CD14-positive monocyte (primary cell): ENCODE data around the gene HBD. TPM values are rescaled to one million over a fixed set of nuclear protein-coding genes. Genes with fewer than 3 reads are reported as not detected.

ENCODE experiments used
- DNase-seq, 3 donors: peaks; one replicate each; pipeline ENCODE4 v3.0.0-alpha.2; 2011 to 2022
- H2AFZ ChIP-seq: 2 replicates; pipeline ENCODE4 v1.6.0; 2012; ENCODE audit warnings: mild to moderate bottlenecking, low read depth, low read length, inconsistent platforms; ENCODE audit not compliant: insufficient read depth, poor library complexity, severe bottlenecking
- H3K27ac ChIP-seq, 2 donors: 1 replicate in 1 of 2; 2 replicates in 1 of 2; pipeline ENCODE4 v1.5.1; 2012 to 2013; ENCODE audit warnings: low read length in 2 of 2, control low read depth in 1 of 2, inconsistent platforms in 1 of 2, low read depth in 1 of 2, mild to moderate bottlenecking in 1 of 2
- H3K27me3 ChIP-seq, 2 donors: one replicate each; pipeline versions ENCODE4 v1.6.0 to v1.6.1; 2011 to 2013; ENCODE audit warnings: low read length in 2 of 2; ENCODE audit not compliant: control insufficient read depth in 2 of 2, insufficient read depth in 2 of 2
- H3K36me3 ChIP-seq, 2 donors: replicated peaks in 1 of 2; 1 replicate in 1 of 2; 2 replicates in 1 of 2; pipeline versions ENCODE4 v1.5.1 to v1.6.1; 2012 to 2013; ENCODE audit warnings: low read length in 2 of 2, control low read depth in 1 of 2, inconsistent platforms in 1 of 2, mild to moderate bottlenecking in 1 of 2; ENCODE audit not compliant: insufficient read depth in 2 of 2, control insufficient read depth in 1 of 2
- H3K4me1 ChIP-seq, 2 donors: 1 replicate in 1 of 2; 2 replicates in 1 of 2; pipeline versions ENCODE4 v1.5.1 to v1.6.1; 2012 to 2013; ENCODE audit warnings: low read length in 2 of 2, control low read depth in 1 of 2, inconsistent platforms in 1 of 2, mild to moderate bottlenecking in 1 of 2, moderate library complexity in 1 of 2; ENCODE audit not compliant: insufficient read depth in 2 of 2, control insufficient read depth in 1 of 2
- H3K4me2 ChIP-seq: replicated peaks from 2 replicates; pipeline ENCODE3; 2012; ENCODE audit warnings: low read length, moderate library complexity, mild to moderate bottlenecking; ENCODE audit not compliant: poor library complexity, severe bottlenecking; ENCODE audit errors: extremely low read depth
- H3K4me3 ChIP-seq, 3 experiments: fragments of 200-600 bp in 1 of 3; sonication (generic) in 1 of 3; replicated peaks in 1 of 3; 1 replicate in 2 of 3; 2 replicates in 1 of 3; pipeline ENCODE4 v1.5.1; 2011 to 2013; ENCODE audit warnings: low read length in 3 of 3, mild to moderate bottlenecking in 3 of 3, control low read depth in 2 of 3, low read depth in 2 of 3, inconsistent platforms in 1 of 3, moderate library complexity in 1 of 3
- H3K79me2 ChIP-seq: 2 replicates; pipeline ENCODE4 v1.6.0; 2012; ENCODE audit warnings: mild to moderate bottlenecking, control low read depth, inconsistent platforms, low read length, moderate library complexity; ENCODE audit not compliant: insufficient read depth
- H3K9ac ChIP-seq: 2 replicates; pipeline ENCODE4 v1.6.0; 2017; ENCODE audit warnings: low read length, mild to moderate bottlenecking; ENCODE audit not compliant: insufficient read depth, poor library complexity, severe bottlenecking
- H3K9me3 ChIP-seq, 2 donors: replicated peaks in 1 of 2; 1 replicate in 1 of 2; 2 replicates in 1 of 2; pipeline versions ENCODE4 v1.5.1 to v1.6.1; 2012 to 2013; ENCODE audit warnings: low read length in 2 of 2, control low read depth in 1 of 2; ENCODE audit not compliant: control insufficient read depth in 1 of 2, insufficient read depth in 1 of 2
- H4K20me1 ChIP-seq: 2 replicates; pipeline ENCODE4 v1.6.0; 2012; ENCODE audit warnings: mild to moderate bottlenecking, low read length, control low read depth, moderate library complexity; ENCODE audit not compliant: insufficient read depth
- H3K27ac Mint-ChIP-seq, 7 donors: one replicate each; pipeline ENCODE4 v1.8.0; 2020; ENCODE audit warnings: mild to moderate bottlenecking in 7 of 7, mixed read lengths in 7 of 7, moderate library complexity in 6 of 7, inconsistent platforms in 2 of 7
- H3K27me3 Mint-ChIP-seq, 3 donors: one replicate each; pipeline ENCODE4 v1.8.0; 2021 to 2022; ENCODE audit warnings: low read depth in 3 of 3, mild to moderate bottlenecking in 3 of 3, mixed read lengths in 3 of 3, moderate library complexity in 3 of 3, inconsistent platforms in 1 of 3
- H3K36me3 Mint-ChIP-seq, 2 donors: one replicate each; pipeline ENCODE4 v1.8.0; 2020; ENCODE audit warnings: mixed read lengths in 2 of 2, inconsistent platforms in 1 of 2, mild to moderate bottlenecking in 1 of 2
- H3K4me1 Mint-ChIP-seq: one replicate; pipeline ENCODE4 v1.8.0; 2020; ENCODE audit warnings: mild to moderate bottlenecking, mixed read lengths
- H3K4me3 Mint-ChIP-seq, 2 donors: one replicate each; pipeline ENCODE4 v1.8.0; 2020; ENCODE audit warnings: mild to moderate bottlenecking in 2 of 2, mixed read lengths in 2 of 2, moderate library complexity in 1 of 2
- H3K9me3 Mint-ChIP-seq, 7 donors: one replicate each; pipeline ENCODE4 v1.8.0; 2020 to 2022; ENCODE audit warnings: mixed read lengths in 7 of 7, mild to moderate bottlenecking in 6 of 7, moderate library complexity in 6 of 7, inconsistent platforms in 2 of 7
- CTCF ChIP-seq: fragments of 200-600 bp; IDR thresholded peaks from one replicate; pipeline ENCODE4 v1.8.0; 2022; ENCODE audit warnings: antibody characterized with exemption, mild to moderate bottlenecking
- WGBS: methylation state at CpG from one replicate; pipeline ENCODE4 v1.1.5; 2013; ENCODE audit warnings: missing lambda C conversion rate; ENCODE audit not compliant: insufficient coverage; 5-methylcytosine and 5-hydroxymethylcytosine counted together
- intact Hi-C, 2 donors: fragments of 100-400 bp; cut with micrococcal nuclease; formaldehyde crosslinking; loops; one replicate each; pipeline versions ENCODE4 v1.15.0 to v1.15.1; 2023
- polyA plus RNA-seq, 3 donors: library from polyadenylated mRNA; depleted of rRNA in 1 of 3; unstranded in 2 of 3; stranded (reverse) in 1 of 3; fragments of 300-500 nt in 2 of 3; fragments of >200 nt in 1 of 3; fragmentation: Illumina TruSeq in 2 of 3; gene quantifications; 1 replicate in 2 of 3; 2 replicates in 1 of 3; pipeline ENCODE4 v1.2.3, GENCODE V29; 2012 to 2021

The HBD gene
- polyA plus RNA-seq, 3 donors, result not detected

GRCh38 chr11:5229796-5230195, 4.5 kb downstream of the HBD start:
- Histone ChIP-seq H3K4me1 (no peaks in the 10 kb centered on the region), H3K9ac (no peak overlapping the region), H3K4me3 (no peak overlapping the region), H3K9me3 (no peaks in the 10 kb centered on the region), H3K79me2 (no peaks in the 10 kb centered on the region), H3K27me3 (no peaks in the 10 kb centered on the region), H4K20me1 (no peaks in the 10 kb centered on the region), H3K27ac (no peak overlapping the region), H3K4me2 (no peak overlapping the region), H3K36me3 (no peaks in the 10 kb centered on the region), H2AFZ (no peak overlapping the region)
- no peak for DNase-seq
- peaks cover 0 to 1% (median 0%) of the 10 kb centered on the region in 3 donors for H3K27me3 Mint-ChIP-seq
- H3K4me1 Mint-ChIP-seq, result peaks cover 7% of the 10 kb centered on the region
- WGBS, result no CpG with 5 or more reads among the region's 2 CpGs
- intact Hi-C loops, result no loop called here
- no peak overlapping the region for H3K4me3 Mint-ChIP-seq
- no peaks in the 10 kb centered on the region for H3K9me3 Mint-ChIP-seq
- no peaks in the 10 kb centered on the region for H3K36me3 Mint-ChIP-seq
- TF ChIP-seq CTCF, result no peak
- H3K27ac Mint-ChIP-seq, result no peak overlapping the region

- Histone ChIP-seq H2AFZ (no peak overlapping the region), H3K4me3 (no peak overlapping the region), H3K36me3 (no peaks in the 10 kb centered on the region), H3K4me1 (no peaks in the 10 kb centered on the region), H4K20me1 (no peaks in the 10 kb centered on the region), H3K4me2 (no peak overlapping the region), H3K9me3 (no peaks in the 10 kb centered on the region), H3K79me2 (no peaks in the 10 kb centered on the region), H3K9ac (no peak overlapping the region), H3K27ac (no peak overlapping the region), H3K27me3 (no peaks in the 10 kb centered on the region)
- no peak overlapping the region for H3K4me3 Mint-ChIP-seq
- no peaks in the 10 kb centered on the region for H3K36me3 Mint-ChIP-seq
- peaks cover 0 to 1% (median 0%) of the 10 kb centered on the region in 3 donors for H3K27me3 Mint-ChIP-seq
- DNase-seq, result no peak
- TF ChIP-seq CTCF, result no peak
- no CpG with 5 or more reads among the region's 1 CpG for WGBS
- peaks cover 0 to 1% (median 0%) of the 10 kb centered on the region in 7 donors for H3K9me3 Mint-ChIP-seq
- peaks cover 4% of the 10 kb centered on the region for H3K4me1 Mint-ChIP-seq
- intact Hi-C loops, result no loop called here
- no peak overlapping the region for H3K27ac Mint-ChIP-seq
Observed at GRCh38 chr11:5229356-5229755, 4.9 kb downstream of the HBD start.
